GM12865 (cell line): Measurements from ENCODE around the gene NENF.

ENCODE experiments used
- DNase-seq: peaks from one replicate; pipeline ENCODE4 v3.0.0; 2010; ENCODE audit warnings: low read depth
- H3K4me3 ChIP-seq: 2 replicates; pipeline ENCODE4 v1.5.1; 2011; ENCODE audit warnings: mild to moderate bottlenecking, low read depth, low read length, control low read depth
- CTCF ChIP-seq: IDR thresholded peaks from 2 replicates; pipeline ENCODE4 v1.5.1; 2011; ENCODE audit warnings: low read length, control low read depth, low read depth, inconsistent platforms; ENCODE audit not compliant: insufficient read depth; ENCODE audit errors: missing control alignments

Gene NENF

GRCh38 chr1:212481438-212481767, 48.7 kb downstream of the NENF start:
- H3K4me3 ChIP-seq = no peak overlapping the region
- no peak for DNase-seq
- no peak for TF ChIP-seq CTCF

- DNase-seq = no peak
- no peak overlapping the region for H3K4me3 ChIP-seq
- no peak for TF ChIP-seq CTCF
These were observed 49.4 kb downstream of the NENF start for GRCh38 chr1:212482006-212482636.

GRCh38 chr1:212482637-212483441, 50.1 kb downstream of the NENF start:
- DNase-seq = no peak
- no peak for TF ChIP-seq CTCF
- H3K4me3 ChIP-seq = no peak overlapping the region

GRCh38 chr1:212484701-212485570, 52.2 kb downstream of the NENF start:
- no peak for DNase-seq
- no peak overlapping the region for H3K4me3 ChIP-seq
- no peak for TF ChIP-seq CTCF

GRCh38 chr1:212485571-212485912, 52.8 kb downstream of the NENF start:
- no peak overlapping the region for H3K4me3 ChIP-seq
- no peak for DNase-seq
- TF ChIP-seq CTCF = no peak

- no peak for TF ChIP-seq CTCF
- DNase-seq = peak; percentile 41
- no peak overlapping the region for H3K4me3 ChIP-seq
These were observed 53.3 kb downstream of the NENF start for GRCh38 chr1:212485913-212486618.
